DMS79 (cell line): Measurements from ENCODE around the gene PHF12.

Experiments used
- DNase-seq: peaks from one replicate; lab custom pipeline; 2025; lab: John Stamatoyannopoulos, UW

PHF12 gene

GRCh38 chr17:28951428-28951990, at the start of gene PHF12:
Gene PHF12 (minus strand): TSS chr17:28951518. CDS start chr17:28950960, 558 bp downstream.
- DNase-seq, result peak; percentile 100

GRCh38 chr17:29000973-29001372, 49.7 kb upstream of the PHF12 start:
- no peak for DNase-seq

GRCh38 chr17:28999206-28999605, 47.9 kb upstream of the PHF12 start:
- no peak for DNase-seq

- peak; percentile 85 for DNase-seq
Observed at GRCh38 chr17:28997806-28998205, 46.5 kb upstream of the PHF12 start.

- DNase-seq, result no peak
Observed at GRCh38 chr17:28996554-28997096, 45.3 kb upstream of the PHF12 start.

GRCh38 chr17:28993645-28994426, 42.5 kb upstream of the PHF12 start:
- no peak for DNase-seq

- DNase-seq, result no peak
Observed at GRCh38 chr17:28992625-28993600, 41.6 kb upstream of the PHF12 start.

- DNase-seq, result no peak
Observed at GRCh38 chr17:28992185-28992584, 40.9 kb upstream of the PHF12 start.

GRCh38 chr17:28991779-28992178, 40.5 kb upstream of the PHF12 start:
- DNase-seq, result no peak

- DNase-seq, result no peak
Observed at GRCh38 chr17:28989028-28989427, 37.7 kb upstream of the PHF12 start.

- DNase-seq, result no peak
Observed at GRCh38 chr17:28988475-28988874, 37.2 kb upstream of the PHF12 start.

- DNase-seq, result no peak
Observed at GRCh38 chr17:28986714-28987655, 35.7 kb upstream of the PHF12 start.

- DNase-seq, result no peak
Observed at GRCh38 chr17:28985950-28986713, 34.8 kb upstream of the PHF12 start.

- DNase-seq, result no peak
Observed at GRCh38 chr17:28983286-28984230, 32.2 kb upstream of the PHF12 start.

GRCh38 chr17:28982131-28982793, 30.9 kb upstream of the PHF12 start:
- no peak for DNase-seq

- no peak for DNase-seq
Observed at GRCh38 chr17:28978356-28978964, 27.1 kb upstream of the PHF12 start.

GRCh38 chr17:28977659-28978355, 26.5 kb upstream of the PHF12 start:
- no peak for DNase-seq

GRCh38 chr17:28975646-28976045, 24.3 kb upstream of the PHF12 start:
- no peak for DNase-seq
